ENCODE data around the gene WRNIP1. TPM values are rescaled to one million over a fixed set of nuclear protein-coding genes. Genes with fewer than 3 reads are reported as not detected.

Gene WRNIP1
- total RNA-seq, 2 donors from 2014 or later: 51.9 to 53.5 TPM

- DNase-seq (ENCODE audit: low spot score): no peak
- Histone ChIP-seq H3K4me3 (no peak overlapping the region), H3K36me3 (no peaks in the 10 kb centered on the region), H3K4me1 (peaks cover 0 to 74% of the 10 kb centered on the region in 2 donors), H3K27me3 (no peaks in the 10 kb centered on the region), H3K9me3 (no peaks in the 10 kb centered on the region), H3K27ac (peak overlapping the region; percentile 74 to 89)
- TF ChIP-seq, protein P1, sequence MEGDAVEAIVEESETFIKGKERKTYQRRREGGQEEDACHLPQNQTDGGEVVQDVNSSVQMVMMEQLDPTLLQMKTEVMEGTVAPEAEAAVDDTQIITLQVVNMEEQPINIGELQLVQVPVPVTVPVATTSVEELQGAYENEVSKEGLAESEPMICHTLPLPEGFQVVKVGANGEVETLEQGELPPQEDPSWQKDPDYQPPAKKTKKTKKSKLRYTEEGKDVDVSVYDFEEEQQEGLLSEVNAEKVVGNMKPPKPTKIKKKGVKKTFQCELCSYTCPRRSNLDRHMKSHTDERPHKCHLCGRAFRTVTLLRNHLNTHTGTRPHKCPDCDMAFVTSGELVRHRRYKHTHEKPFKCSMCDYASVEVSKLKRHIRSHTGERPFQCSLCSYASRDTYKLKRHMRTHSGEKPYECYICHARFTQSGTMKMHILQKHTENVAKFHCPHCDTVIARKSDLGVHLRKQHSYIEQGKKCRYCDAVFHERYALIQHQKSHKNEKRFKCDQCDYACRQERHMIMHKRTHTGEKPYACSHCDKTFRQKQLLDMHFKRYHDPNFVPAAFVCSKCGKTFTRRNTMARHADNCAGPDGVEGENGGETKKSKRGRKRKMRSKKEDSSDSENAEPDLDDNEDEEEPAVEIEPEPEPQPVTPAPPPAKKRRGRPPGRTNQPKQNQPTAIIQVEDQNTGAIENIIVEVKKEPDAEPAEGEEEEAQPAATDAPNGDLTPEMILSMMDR (IDR thresholded peaks at IDR 0.05): no peak
These were observed 33.8 kb upstream of the WRNIP1 start for GRCh38 chr6:2731281-2731909.

- H3K9me3 ChIP-seq: no peaks in the 10 kb centered on the region
- peaks cover 0 to 63% of the 10 kb centered on the region in 2 donors for H3K4me1 ChIP-seq
- H3K27ac ChIP-seq: peak overlapping the region; percentile 74 to 89
- H3K4me3 ChIP-seq: no peak overlapping the region
- H3K27me3 ChIP-seq: no peaks in the 10 kb centered on the region
- no peaks in the 10 kb centered on the region for H3K36me3 ChIP-seq
- TF ChIP-seq, protein P1 (IDR thresholded peaks at IDR 0.05): no peak
- DNase-seq (ENCODE audit: low spot score): no peak
These were observed 32.6 kb upstream of the WRNIP1 start for GRCh38 chr6:2732503-2733089.

DNA sequence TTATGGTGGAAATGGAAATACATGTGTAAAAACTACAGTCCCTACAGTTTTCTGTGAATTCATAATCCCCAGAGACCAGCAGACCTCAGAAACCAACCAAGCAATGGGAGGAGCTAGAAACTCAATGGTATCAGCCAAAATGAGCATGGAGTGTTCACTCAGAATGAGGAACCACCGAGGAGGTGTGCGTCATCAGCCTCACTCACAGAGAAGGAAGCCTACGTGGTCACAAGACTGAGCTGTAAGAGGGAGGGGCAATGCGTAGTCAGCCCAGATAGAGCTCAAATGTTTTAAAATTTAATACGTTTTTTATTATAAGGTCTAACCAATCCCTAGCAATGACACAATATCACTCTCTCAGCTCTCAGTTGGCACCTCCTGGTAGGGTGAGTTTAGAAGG is 31.9 kb upstream of the WRNIP1 start:
- H3K4me1 ChIP-seq: peaks cover 0 to 67% of the 10 kb centered on the region in 2 donors
- peak; percentile 81 for DNase-seq (ENCODE audit: low spot score)
- no peak overlapping the region for H3K4me3 ChIP-seq
- no peaks in the 10 kb centered on the region for H3K9me3 ChIP-seq
- no peaks in the 10 kb centered on the region for H3K36me3 ChIP-seq
- no peaks in the 10 kb centered on the region for H3K27me3 ChIP-seq
- TF ChIP-seq, protein P1 (IDR thresholded peaks at IDR 0.05): no peak
- peak overlapping the region; percentile 74 to 89 for H3K27ac ChIP-seq

DNA sequence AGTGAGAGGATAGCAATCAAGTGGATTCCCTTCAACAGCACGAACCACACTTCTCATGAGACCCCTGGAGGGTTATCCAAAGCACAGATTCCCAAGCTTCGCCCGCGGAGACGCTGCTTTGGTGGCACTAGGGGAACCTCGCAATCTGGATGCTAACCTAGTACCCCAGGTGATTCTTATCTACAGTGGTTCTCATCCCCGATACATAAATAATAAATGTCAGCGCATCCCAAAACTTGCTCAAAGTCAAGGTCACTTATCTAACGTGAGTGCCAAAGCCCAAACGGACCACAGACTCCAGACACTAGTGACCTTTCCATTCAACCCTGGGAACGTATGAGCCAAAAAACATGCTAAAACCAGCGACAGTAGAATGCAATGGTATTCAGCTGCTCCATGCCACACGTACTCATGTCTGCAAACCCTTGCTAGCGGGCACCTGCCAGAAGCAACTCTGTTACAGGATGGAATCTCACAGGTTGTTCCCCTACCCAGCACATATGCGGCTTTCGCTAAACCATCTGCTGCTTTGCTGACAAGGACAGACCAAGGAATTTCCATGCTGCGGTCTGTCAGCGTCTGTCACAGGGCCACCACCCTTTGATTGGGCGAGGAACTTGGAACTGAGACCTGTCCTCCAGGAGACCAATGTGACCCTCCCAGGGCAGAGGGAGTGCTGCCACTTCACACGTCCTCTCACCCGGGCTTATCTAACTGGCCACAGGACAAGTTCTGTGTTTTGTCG is 31.3 kb upstream of the WRNIP1 start:
- TF ChIP-seq, protein P1 (IDR thresholded peaks at IDR 0.05): no peak
- no peaks in the 10 kb centered on the region for H3K9me3 ChIP-seq
- no peaks in the 10 kb centered on the region for H3K27me3 ChIP-seq
- peak overlapping the region; percentile 74 to 89 for H3K27ac ChIP-seq
- H3K4me3 ChIP-seq: no peak overlapping the region
- DNase-seq (ENCODE audit: low spot score): no peak
- H3K36me3 ChIP-seq: no peaks in the 10 kb centered on the region
- H3K4me1 ChIP-seq: peaks cover 0 to 62% of the 10 kb centered on the region in 2 donors

- Histone ChIP-seq H3K27me3 (no peaks in the 10 kb centered on the region), H3K9me3 (no peaks in the 10 kb centered on the region), H3K27ac (peak overlapping the region; percentile 74 to 89), H3K4me3 (no peak overlapping the region), H3K4me1 (peaks cover 0 to 58% of the 10 kb centered on the region in 2 donors), H3K36me3 (no peaks in the 10 kb centered on the region)
- TF ChIP-seq, protein P1 (IDR thresholded peaks at IDR 0.05): no peak
- no peak for DNase-seq (ENCODE audit: low spot score)
These were observed 30.6 kb upstream of the WRNIP1 start for GRCh38 chr6:2734488-2735166.
